ENCODE results near the gene ACOT13. TPM values are rescaled to one million over a fixed set of nuclear protein-coding genes. Genes with fewer than 3 reads are reported as not detected.

Gene ACOT13
- total RNA-seq, 1 donor = 5.2 TPM

DNA sequence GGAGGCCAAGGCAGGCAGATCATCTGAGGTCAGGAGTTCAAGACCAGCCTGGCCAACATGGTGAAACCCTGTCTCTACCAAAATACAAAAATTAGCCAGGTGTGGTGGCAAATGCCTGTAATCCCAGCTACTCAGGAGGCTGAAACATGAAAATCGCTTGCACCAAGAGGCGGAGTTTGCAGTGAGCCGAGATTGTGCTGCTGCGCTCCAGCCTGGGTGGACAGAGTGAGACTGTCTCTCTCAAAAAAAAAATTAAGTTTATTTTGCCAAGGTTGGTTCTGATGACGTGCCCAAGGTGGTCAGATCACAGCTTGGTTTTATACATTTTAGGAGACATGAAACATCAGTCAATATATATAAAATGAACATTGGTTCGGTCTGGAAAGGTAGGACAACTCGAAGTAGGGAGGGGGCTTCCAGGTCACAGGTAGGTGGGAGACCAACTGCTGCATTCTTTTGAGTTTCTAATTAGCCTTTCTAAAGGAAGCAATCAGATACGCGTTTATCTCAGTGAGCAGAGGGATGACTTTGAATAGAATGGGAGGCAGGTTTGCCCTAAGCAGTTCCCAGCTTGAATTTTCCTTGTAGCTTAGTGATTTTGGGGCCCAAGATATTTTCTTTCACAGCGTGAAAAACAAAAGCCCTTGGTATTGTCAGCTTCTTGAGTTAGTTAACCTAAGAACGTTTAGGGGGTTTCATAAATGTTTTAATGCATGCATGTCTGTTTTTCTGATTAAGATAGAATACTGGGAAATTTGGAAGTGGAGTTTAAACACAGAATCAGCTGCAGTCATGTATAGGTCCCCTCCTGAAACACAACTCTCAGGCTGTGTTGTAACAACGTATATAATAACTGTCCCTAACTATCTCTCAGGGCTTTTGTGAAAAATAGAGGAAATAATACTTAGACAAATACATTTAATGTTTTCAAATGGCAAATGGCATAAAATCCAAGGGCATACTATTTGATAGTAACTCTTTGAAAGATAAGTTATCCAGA, 16.7 kb downstream of the ACOT13 start:
- no peak for TF ChIP-seq CTCF (IDR thresholded peaks at IDR 0.05; ENCODE audit: insufficient read depth, low read depth, low read length)
- DNase-seq (ENCODE audit: low read depth) = no peak
- H3K4me3 ChIP-seq (ENCODE audit: low read depth, low read length) = no peak overlapping the region

DNA sequence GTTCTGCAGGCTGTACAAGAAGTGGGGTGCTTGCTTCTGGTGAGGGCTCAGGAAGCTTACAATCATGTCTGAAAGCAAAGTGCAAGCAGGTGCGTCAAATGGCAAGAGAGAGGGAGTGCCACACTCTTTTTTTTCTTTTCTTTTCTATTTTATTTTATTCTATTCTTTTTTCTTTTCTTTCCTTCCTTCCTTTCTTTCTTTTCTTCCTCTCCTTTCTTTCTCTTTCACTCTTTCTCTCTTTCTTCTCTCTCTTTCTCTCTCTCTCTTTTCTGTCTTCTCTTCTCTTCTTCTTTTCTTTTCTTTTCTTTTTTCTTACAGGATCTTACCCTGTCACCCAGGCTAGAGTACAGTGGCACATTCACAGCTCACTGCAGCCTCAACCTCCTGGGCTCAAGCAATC, 19.5 kb downstream of the ACOT13 start:
- H3K4me3 ChIP-seq (ENCODE audit: low read depth, low read length) = no peak overlapping the region
- no peak for DNase-seq (ENCODE audit: low read depth)
- no peak for TF ChIP-seq CTCF (IDR thresholded peaks at IDR 0.05; ENCODE audit: insufficient read depth, low read depth, low read length)

GRCh38 chr6:24686946-24687345, 20.1 kb downstream of the ACOT13 start:
- no peak overlapping the region for H3K4me3 ChIP-seq (ENCODE audit: low read depth, low read length)
- no peak for TF ChIP-seq CTCF (IDR thresholded peaks at IDR 0.05; ENCODE audit: insufficient read depth, low read depth, low read length)
- DNase-seq (ENCODE audit: low read depth) = no peak

DNA sequence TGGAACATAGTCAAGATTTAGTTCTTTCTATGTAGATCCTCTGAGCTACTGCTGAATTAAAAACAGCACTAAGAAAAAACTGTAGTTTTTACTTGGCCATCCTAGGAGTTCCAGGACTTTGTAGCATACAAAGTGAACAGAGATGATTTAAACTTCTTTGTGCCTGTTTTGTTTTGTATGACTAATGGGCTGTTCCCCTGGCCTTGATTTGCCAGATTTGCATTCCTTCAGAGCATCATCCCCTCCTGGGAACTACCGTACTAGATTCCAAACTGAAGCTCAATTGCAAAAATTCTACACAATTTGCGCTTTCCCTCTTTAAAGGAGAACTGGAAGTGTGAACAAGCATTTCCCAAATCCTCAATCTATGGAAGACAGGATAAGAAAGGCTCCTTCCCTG, 23.1 kb downstream of the ACOT13 start:
- H3K4me3 ChIP-seq (ENCODE audit: low read depth, low read length) = no peak overlapping the region
- no peak for TF ChIP-seq CTCF (IDR thresholded peaks at IDR 0.05; ENCODE audit: insufficient read depth, low read depth, low read length)
- DNase-seq (ENCODE audit: low read depth) = no peak

- no peak overlapping the region for H3K4me3 ChIP-seq (ENCODE audit: low read depth, low read length)
- DNase-seq (ENCODE audit: low read depth) = no peak
- no peak for TF ChIP-seq CTCF (IDR thresholded peaks at IDR 0.05; ENCODE audit: insufficient read depth, low read depth, low read length)
Measured at GRCh38 chr6:24690593-24690992, 23.7 kb downstream of the ACOT13 start.

GRCh38 chr6:24691550-24691949, 24.7 kb downstream of the ACOT13 start:
- no peak for DNase-seq (ENCODE audit: low read depth)
- H3K4me3 ChIP-seq (ENCODE audit: low read depth, low read length) = no peak overlapping the region
- TF ChIP-seq CTCF (IDR thresholded peaks at IDR 0.05; ENCODE audit: insufficient read depth, low read depth, low read length) = no peak
